HepG2 (cell line): ENCODE measurements around the gene ADPRM. TPM values are rescaled to one million over a fixed set of nuclear protein-coding genes. Genes with fewer than 3 reads are reported as not detected.
A peak's percentile ranks its signal among the peaks of the same experiment; 100 is the strongest.

Experiments used
- ARNT2 ChIP-seq: sonication (generic); formaldehyde crosslinking; IDR thresholded peaks from 2 replicates; pipeline ENCODE4 v1.8.0; 2022; ENCODE audit warnings: mild to moderate bottlenecking, low read depth, missing genetic modification reagents, moderate library complexity
- ATF4 ChIP-seq, 2 experiments: fragments of 450-650 bp in 1 of 2; sonication (generic) in 1 of 2; formaldehyde crosslinking; IDR thresholded peaks; 2 replicates each; pipeline versions ENCODE4 v1.5.0 to v1.8.0; 2020 to 2022; ENCODE audit warnings: mild to moderate bottlenecking in 1 of 2, missing genetic modification reagents in 1 of 2
- EP300 ChIP-seq, 3 experiments: sonication (generic) in 1 of 3; formaldehyde crosslinking in 1 of 3; IDR thresholded peaks; 2 replicates each; pipeline versions ENCODE4 v1.5.1 to v1.6.1; 2011 to 2020; ENCODE audit warnings: low read depth in 2 of 3, low read length in 2 of 3, borderline replicate concordance in 1 of 3, improper control_type of control experiment in 1 of 3, mild to moderate bottlenecking in 1 of 3, missing genetic modification reagents in 1 of 3, moderate library complexity in 1 of 3
- FOSL1 ChIP-seq: sonication (generic); formaldehyde crosslinking; IDR thresholded peaks from 2 replicates; pipeline ENCODE4 v1.9.0; 2021; ENCODE audit warnings: missing genetic modification reagents, borderline replicate concordance
- KMT2B ChIP-seq: IDR thresholded peaks from 2 replicates; pipeline ENCODE4 v1.6.1; 2016; ENCODE audit warnings: missing genetic modification reagents, missing compliant biosample characterization
- MYNN ChIP-seq: sonication (generic); formaldehyde crosslinking; IDR thresholded peaks from 2 replicates; pipeline ENCODE4 v1.4.0; 2020; ENCODE audit warnings: mild to moderate bottlenecking, low read depth, missing genetic modification reagents
- NFYB ChIP-seq: sonication (generic); formaldehyde crosslinking; IDR thresholded peaks from 2 replicates; pipeline ENCODE4 v1.4.0; 2020; ENCODE audit warnings: missing genetic modification reagents
- PLRG1 ChIP-seq: fragments of 450-650 bp; conservative IDR thresholded peaks from 2 replicates; pipeline ENCODE4 v1.6.1; 2016
- REXO4 ChIP-seq: sonication (generic); formaldehyde crosslinking; IDR thresholded peaks from 2 replicates; pipeline ENCODE4 v1.8.0; 2022; ENCODE audit warnings: missing genetic modification reagents, mild to moderate bottlenecking, borderline replicate concordance
- STAG1 ChIP-seq: sonication (generic); formaldehyde crosslinking; IDR thresholded peaks from 2 replicates; pipeline ENCODE4 v1.4.0; 2020; ENCODE audit warnings: missing genetic modification reagents
- USF2 ChIP-seq, 2 experiments: sonication (generic) in 1 of 2; formaldehyde crosslinking in 1 of 2; IDR thresholded peaks; 2 replicates each; pipeline versions ENCODE4 v1.5.1 to v1.6.1; 2011 to 2020; ENCODE audit warnings: borderline replicate concordance in 1 of 2, low read depth in 1 of 2, low read length in 1 of 2, mild to moderate bottlenecking in 1 of 2, missing genetic modification reagents in 1 of 2, moderate library complexity in 1 of 2
- ZNF3 ChIP-seq: IDR thresholded peaks from 2 replicates; pipeline ENCODE4 v1.7.0; 2017; ENCODE audit warnings: inconsistent platforms
- ZNF556 ChIP-seq: sonication (generic); formaldehyde crosslinking; IDR thresholded peaks from 2 replicates; pipeline ENCODE4 v1.4.0; 2020; ENCODE audit warnings: mild to moderate bottlenecking, missing genetic modification reagents, borderline replicate concordance
- ZNF605 ChIP-seq: sonication (generic); formaldehyde crosslinking; IDR thresholded peaks from 2 replicates; pipeline ENCODE4 v1.8.0; 2022; ENCODE audit warnings: mild to moderate bottlenecking, missing genetic modification reagents
- ZNF607 ChIP-seq: sonication (generic); formaldehyde crosslinking; IDR thresholded peaks from 2 replicates; pipeline ENCODE4 v1.5.1; 2020; ENCODE audit warnings: missing genetic modification reagents, mild to moderate bottlenecking, borderline replicate concordance
- ZNF724P ChIP-seq: sonication (generic); formaldehyde crosslinking; IDR thresholded peaks from 2 replicates; pipeline ENCODE4 v1.8.0; 2022; ENCODE audit warnings: missing genetic modification reagents, borderline replicate concordance
- polyA plus RNA-seq, 8 experiments: library from polyadenylated mRNA; depleted of rRNA in 3 of 8; stranded (reverse) in 7 of 8; unstranded in 1 of 8; fragments of >200 nt; fragmentation: Illumina TruSeq in 4 of 8; extraction: Trizol in 4 of 8; gene quantifications; 2 replicates each; pipeline versions ENCODE4 v1.2.1 to v1.2.3, GENCODE V29; 2011 to 2016; ENCODE audit warnings: low read depth in 4 of 8, missing spikeins in 1 of 8, mixed read lengths in 1 of 8; ENCODE audit not compliant: insufficient read depth in 1 of 8
- total RNA-seq, 5 experiments: library from RNA; depleted of rRNA; stranded (reverse); fragments of >200 nt; fragmentation: Illumina TruSeq; extraction: Trizol; gene quantifications; 2 replicates each; pipeline ENCODE4 v1.2.3, GENCODE V29; 2016; ENCODE audit warnings: low read depth in 1 of 5
- TF ChIP-seq, protein P1 (sequence below): sonication (generic); formaldehyde crosslinking; IDR thresholded peaks from 2 replicates; pipeline ENCODE4 v1.4.0; 2020; ENCODE audit warnings: mild to moderate bottlenecking, missing genetic modification reagents
- TF ChIP-seq, protein P2 (sequence below): sonication (generic); formaldehyde crosslinking; IDR thresholded peaks from 2 replicates; pipeline ENCODE4 v1.4.0; 2020; ENCODE audit warnings: missing genetic modification reagents
- TF ChIP-seq, protein P3 (sequence below): IDR thresholded peaks from 2 replicates; pipeline ENCODE4 v1.6.1; 2012; ENCODE audit warnings: low read depth, low read length, improper control_type of control experiment

Gene ADPRM
- total and polyA plus RNA-seq, 2 of the 13 experiments (the other 11 are each of a cell fraction or from before 2014, with no cell fraction given) = 5.6 to 10.8 TPM

DNA sequence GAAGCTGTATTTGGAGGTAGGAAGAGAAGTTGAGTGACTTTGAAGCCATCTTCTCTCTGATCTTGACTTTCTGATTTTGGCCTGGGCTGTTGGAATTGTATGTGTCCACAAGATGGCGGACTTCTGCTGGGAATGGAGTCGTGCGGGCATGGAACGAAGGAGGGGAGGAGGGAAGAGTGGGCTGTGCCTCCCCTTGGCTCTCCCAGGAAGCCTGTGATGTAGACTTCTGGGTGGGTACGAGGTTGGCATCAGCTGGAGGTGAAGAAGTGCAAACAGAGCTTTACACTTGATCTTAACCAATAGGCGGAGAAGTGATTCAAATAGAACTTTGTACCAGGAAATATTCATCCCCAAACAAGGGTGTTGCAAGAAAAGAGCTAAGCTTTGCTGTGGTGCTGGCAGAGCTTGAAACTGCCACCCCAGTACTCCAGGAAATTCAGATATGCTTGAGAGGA is 39.8 kb downstream of the ADPRM start (continued):
- TF ChIP-seq, protein P1, sequence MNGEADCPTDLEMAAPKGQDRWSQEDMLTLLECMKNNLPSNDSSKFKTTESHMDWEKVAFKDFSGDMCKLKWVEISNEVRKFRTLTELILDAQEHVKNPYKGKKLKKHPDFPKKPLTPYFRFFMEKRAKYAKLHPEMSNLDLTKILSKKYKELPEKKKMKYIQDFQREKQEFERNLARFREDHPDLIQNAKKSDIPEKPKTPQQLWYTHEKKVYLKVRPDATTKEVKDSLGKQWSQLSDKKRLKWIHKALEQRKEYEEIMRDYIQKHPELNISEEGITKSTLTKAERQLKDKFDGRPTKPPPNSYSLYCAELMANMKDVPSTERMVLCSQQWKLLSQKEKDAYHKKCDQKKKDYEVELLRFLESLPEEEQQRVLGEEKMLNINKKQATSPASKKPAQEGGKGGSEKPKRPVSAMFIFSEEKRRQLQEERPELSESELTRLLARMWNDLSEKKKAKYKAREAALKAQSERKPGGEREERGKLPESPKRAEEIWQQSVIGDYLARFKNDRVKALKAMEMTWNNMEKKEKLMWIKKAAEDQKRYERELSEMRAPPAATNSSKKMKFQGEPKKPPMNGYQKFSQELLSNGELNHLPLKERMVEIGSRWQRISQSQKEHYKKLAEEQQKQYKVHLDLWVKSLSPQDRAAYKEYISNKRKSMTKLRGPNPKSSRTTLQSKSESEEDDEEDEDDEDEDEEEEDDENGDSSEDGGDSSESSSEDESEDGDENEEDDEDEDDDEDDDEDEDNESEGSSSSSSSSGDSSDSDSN = no peak
- TF ChIP-seq MYNN (CRISPR knock-in tag) (no peak), PLRG1 (no peak), USF2 (IDR thresholded peaks at IDR 0.05; ENCODE audit: low read depth, low read length) (no peak), USF2 (CRISPR knock-in tag; IDR thresholded peaks at IDR 0.05; ENCODE audit: borderline replicate concordance) (no peak), REXO4 (CRISPR knock-in tag) (no peak), ZNF556 (no peak), ZNF724P (CRISPR knock-in tag) (no peak), ARNT2 (no peak), EP300 (IDR thresholded peaks at IDR 0.05; ENCODE audit: low read depth in 2 of 2, low read length in 2 of 2) (peak in 1 of 2 experiments; percentile 22; a peak in 1 of 4 replicates), EP300 (CRISPR knock-in tag; IDR thresholded peaks at IDR 0.05; ENCODE audit: borderline replicate concordance) (no peak), ZNF3 (CRISPR knock-in tag) (no peak), FOSL1 (CRISPR knock-in tag) (no peak), ATF4 (CRISPR knock-in tag; IDR thresholded peaks at IDR 0.05) (no peak), ZNF607 (CRISPR knock-in tag) (no peak), ZNF605 (CRISPR knock-in tag) (0 out of 2 replicates have a peak, but pooled peaks have one; percentile 49), KMT2B (CRISPR knock-in tag) (no peak), STAG1 (CRISPR knock-in tag) (peak; percentile 81), NFYB (no peak)
- TF ChIP-seq, protein P2, sequence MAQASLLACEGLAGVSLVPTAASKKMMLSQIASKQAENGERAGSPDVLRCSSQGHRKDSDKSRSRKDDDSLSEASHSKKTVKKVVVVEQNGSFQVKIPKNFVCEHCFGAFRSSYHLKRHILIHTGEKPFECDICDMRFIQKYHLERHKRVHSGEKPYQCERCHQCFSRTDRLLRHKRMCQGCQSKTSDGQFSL (CRISPR knock-in tag) = no peak
- TF ChIP-seq, protein P3, sequence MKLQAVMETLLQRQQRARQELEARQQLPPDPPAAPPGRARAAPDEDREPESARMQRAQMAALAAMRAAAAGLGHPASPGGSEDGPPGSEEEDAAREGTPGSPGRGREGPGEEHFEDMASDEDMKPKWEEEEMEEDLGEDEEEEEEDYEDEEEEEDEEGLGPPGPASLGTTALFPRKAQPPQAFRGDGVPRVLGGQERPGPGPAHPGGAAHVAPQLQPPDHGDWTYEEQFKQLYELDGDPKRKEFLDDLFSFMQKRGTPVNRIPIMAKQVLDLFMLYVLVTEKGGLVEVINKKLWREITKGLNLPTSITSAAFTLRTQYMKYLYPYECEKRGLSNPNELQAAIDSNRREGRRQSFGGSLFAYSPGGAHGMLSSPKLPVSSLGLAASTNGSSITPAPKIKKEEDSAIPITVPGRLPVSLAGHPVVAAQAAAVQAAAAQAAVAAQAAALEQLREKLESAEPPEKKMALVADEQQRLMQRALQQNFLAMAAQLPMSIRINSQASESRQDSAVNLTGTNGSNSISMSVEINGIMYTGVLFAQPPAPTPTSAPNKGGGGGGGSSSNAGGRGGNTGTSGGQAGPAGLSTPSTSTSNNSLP = 0 out of 2 replicates have a peak, but pooled peaks have one; percentile 31
